HG03280 (cell line): ENCODE data around the gene MYL12B.
"Not testable (repeated sequence)": the region's sequence is repeated elsewhere in the genome, so short reads cannot be mapped to it uniquely, and the experiment has no call there.

Experiments
- ATAC-seq: cut with Tn5 transposase; IDR thresholded peaks from one replicate; pipeline ENCODE4 v1.9.1; 2021; ENCODE audit warnings: mild to moderate bottlenecking, moderate library complexity; ENCODE audit not compliant: unreplicated experiment

MYL12B gene

GRCh38 chr18:3261373-3262233, at the start of gene MYL12B:
MYL12B (plus strand) TSS chr18:3262133; CDS start chr18:3272899, 10,766 bp downstream.
- peak; percentile 90 for ATAC-seq

- ATAC-seq: no peak
These were observed 49.3 kb upstream of the MYL12B start for GRCh38 chr18:3212657-3213056.

- ATAC-seq: no peak
These were observed 48.5 kb upstream of the MYL12B start for GRCh38 chr18:3213300-3214059.

- ATAC-seq: no peak
These were observed 46.9 kb upstream of the MYL12B start for GRCh38 chr18:3214855-3215637.

- no peak for ATAC-seq
These were observed 44.9 kb upstream of the MYL12B start for GRCh38 chr18:3216987-3217386.

GRCh38 chr18:3217948-3218647, 43.8 kb upstream of the MYL12B start:
- ATAC-seq: no peak

GRCh38 chr18:3218819-3219218, 43.1 kb upstream of the MYL12B start:
- ATAC-seq: no peak

- no peak for ATAC-seq
These were observed 42.7 kb upstream of the MYL12B start for GRCh38 chr18:3219241-3219630.

- ATAC-seq: no peak
These were observed 42.1 kb upstream of the MYL12B start, which contains the start of gene MYOM1 for GRCh38 chr18:3219631-3220335. MYOM1 (minus strand) TSS chr18:3219968; CDS start chr18:3215223, 4,745 bp downstream.

GRCh38 chr18:3220868-3221267, 41.1 kb upstream of the MYL12B start:
- not testable (repeated sequence) for ATAC-seq

- ATAC-seq: no peak
These were observed 40.4 kb upstream of the MYL12B start for GRCh38 chr18:3221496-3221895.

GRCh38 chr18:3223356-3223755, 38.6 kb upstream of the MYL12B start:
- no peak for ATAC-seq

GRCh38 chr18:3224223-3224622, 37.7 kb upstream of the MYL12B start:
- no peak for ATAC-seq

- no peak for ATAC-seq
These were observed 36.3 kb upstream of the MYL12B start for GRCh38 chr18:3225588-3225987.

GRCh38 chr18:3226048-3226447, 35.9 kb upstream of the MYL12B start:
- ATAC-seq: no peak

GRCh38 chr18:3230401-3231334, 31.3 kb upstream of the MYL12B start:
- ATAC-seq: no peak

- ATAC-seq: no peak
These were observed 28.9 kb upstream of the MYL12B start for GRCh38 chr18:3233004-3233403.

GRCh38 chr18:3233433-3234168, 28.3 kb upstream of the MYL12B start:
- no peak for ATAC-seq
